OCI-LY1 (cell line): ENCODE results near the gene KBTBD12.

Experiments
- H2AFZ ChIP-seq: fragments of 200-600 bp; sonication (generic), shearing (Covaris generic); 2 replicates; pipeline ENCODE4 v1.6.0; 2014; ENCODE audit warnings: antibody characterized with exemption, mild to moderate bottlenecking, low read length
- H3F3A ChIP-seq: fragments of 200-600 bp; sonication (generic), shearing (Covaris generic); 2 replicates; pipeline ENCODE4 v1.6.0; 2014; ENCODE audit warnings: mild to moderate bottlenecking, antibody characterized with exemption, low read length, moderate library complexity; ENCODE audit not compliant: insufficient read depth
- H3K27ac ChIP-seq: fragments of 200-600 bp; sonication (generic); 2 replicates; pipeline ENCODE4 v1.5.1; 2014; ENCODE audit warnings: low read length, mixed run types, mild to moderate bottlenecking, low read depth; ENCODE audit not compliant: poor library complexity, severe bottlenecking
- H3K27me3 ChIP-seq: fragments of 200-600 bp; sonication (generic); 2 replicates; pipeline ENCODE4 v1.6.0; 2014; ENCODE audit warnings: antibody characterized with exemption, mild to moderate bottlenecking, low read length, moderate library complexity; ENCODE audit not compliant: insufficient read depth
- H3K36me3 ChIP-seq: fragments of 200-600 bp; sonication (generic); 2 replicates; pipeline ENCODE4 v1.6.1; 2014; ENCODE audit warnings: mild to moderate bottlenecking, antibody characterized with exemption, low read length, moderate library complexity, mixed read lengths; ENCODE audit not compliant: insufficient read depth
- H3K4me1 ChIP-seq: fragments of 200-600 bp; sonication (generic); 2 replicates; pipeline ENCODE4 v1.5.1; 2014; ENCODE audit warnings: mild to moderate bottlenecking, low read length, moderate library complexity; ENCODE audit not compliant: insufficient read depth, severe bottlenecking
- H3K4me2 ChIP-seq: fragments of 200-600 bp; sonication (generic), shearing (Covaris generic); 2 replicates; pipeline ENCODE4 v1.6.1; 2014; ENCODE audit warnings: low read length
- H3K4me3 ChIP-seq: fragments of 200-600 bp; sonication (generic); 2 replicates; pipeline ENCODE4 v1.5.1; 2014; ENCODE audit warnings: low read length, low read depth, mild to moderate bottlenecking, mixed read lengths; ENCODE audit not compliant: poor library complexity, severe bottlenecking
- H3K79me2 ChIP-seq: fragments of 200-600 bp; shearing (Covaris generic); 2 replicates; pipeline ENCODE4 v1.6.1; 2016; ENCODE audit warnings: mixed run types, low read length, mixed read lengths; ENCODE audit not compliant: insufficient read depth
- H3K9ac ChIP-seq: fragments of 200-600 bp; sonication (generic), shearing (Covaris generic); 2 replicates; pipeline ENCODE4 v1.6.1; 2014; ENCODE audit warnings: mild to moderate bottlenecking, low read length, mixed read lengths
- H3K9me2 ChIP-seq: fragments of 200-600 bp; sonication (generic), shearing (Covaris generic); 2 replicates; pipeline ENCODE4 v1.6.1; 2014; ENCODE audit warnings: low read depth, mild to moderate bottlenecking, low read length, mixed read lengths
- H3K9me3 ChIP-seq: fragments of 200-600 bp; shearing (Covaris generic); 2 replicates; pipeline ENCODE4 v1.6.1; 2014; ENCODE audit warnings: low read length, mixed read lengths
- H4K20me1 ChIP-seq: fragments of 200-600 bp; sonication (generic), shearing (Covaris generic); 2 replicates; pipeline ENCODE4 v1.6.0; 2016; ENCODE audit warnings: mild to moderate bottlenecking, low read length; ENCODE audit not compliant: insufficient read depth
- EZH2 ChIP-seq: fragments of 200-600 bp; sonication (generic), shearing (Covaris generic); IDR thresholded peaks from 2 replicates; pipeline ENCODE4 v1.8.0; 2017; ENCODE audit warnings: borderline replicate concordance, mixed run types, mild to moderate bottlenecking, antibody characterized with exemption, low read length, moderate library complexity, mixed read lengths
- TF ChIP-seq, protein P1 (sequence below): fragments of 200-600 bp; sonication (generic), shearing (Covaris generic); IDR thresholded peaks from 2 replicates; pipeline ENCODE4 v1.5.1; 2017; ENCODE audit warnings: mild to moderate bottlenecking, antibody characterized with exemption, low read length, moderate library complexity, mixed read lengths

Gene KBTBD12

DNA sequence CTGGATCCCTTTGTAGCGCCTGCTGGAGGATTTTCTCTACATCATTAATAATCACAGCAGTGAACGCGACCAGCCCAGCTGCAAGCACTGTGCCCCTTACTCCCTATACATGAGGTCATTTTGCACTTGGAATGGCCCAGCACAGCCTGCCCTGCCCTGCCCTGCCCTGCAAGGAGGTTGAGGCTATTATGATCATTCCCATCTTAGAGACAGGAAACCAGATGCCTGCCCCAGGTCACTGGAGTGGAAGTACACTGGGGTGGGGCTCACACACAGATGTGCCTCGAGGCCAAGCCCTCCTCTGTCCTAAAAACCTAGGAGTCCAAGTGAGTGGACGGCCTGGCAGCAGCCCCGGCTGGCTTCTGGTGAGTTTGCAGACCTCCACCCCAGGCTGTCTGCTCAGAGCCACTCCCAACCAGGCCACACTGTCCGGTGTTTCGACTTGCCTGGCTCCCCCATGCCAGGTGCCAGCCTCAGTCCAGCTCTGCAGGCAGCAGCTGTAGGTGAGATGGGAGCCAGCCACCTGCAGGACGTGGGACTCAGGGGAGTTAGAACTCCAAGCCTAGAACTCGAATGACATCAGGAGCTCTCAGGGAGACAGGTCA lies 106.8 kb downstream of the KBTBD12 start:
- H3K4me2 ChIP-seq = no peak overlapping the region
- no peak overlapping the region for H2AFZ ChIP-seq
- no peak overlapping the region for H3K27ac ChIP-seq
- H3K27me3 ChIP-seq = no peaks in the 10 kb centered on the region
- TF ChIP-seq EZH2 = no peak
- TF ChIP-seq, protein P1, sequence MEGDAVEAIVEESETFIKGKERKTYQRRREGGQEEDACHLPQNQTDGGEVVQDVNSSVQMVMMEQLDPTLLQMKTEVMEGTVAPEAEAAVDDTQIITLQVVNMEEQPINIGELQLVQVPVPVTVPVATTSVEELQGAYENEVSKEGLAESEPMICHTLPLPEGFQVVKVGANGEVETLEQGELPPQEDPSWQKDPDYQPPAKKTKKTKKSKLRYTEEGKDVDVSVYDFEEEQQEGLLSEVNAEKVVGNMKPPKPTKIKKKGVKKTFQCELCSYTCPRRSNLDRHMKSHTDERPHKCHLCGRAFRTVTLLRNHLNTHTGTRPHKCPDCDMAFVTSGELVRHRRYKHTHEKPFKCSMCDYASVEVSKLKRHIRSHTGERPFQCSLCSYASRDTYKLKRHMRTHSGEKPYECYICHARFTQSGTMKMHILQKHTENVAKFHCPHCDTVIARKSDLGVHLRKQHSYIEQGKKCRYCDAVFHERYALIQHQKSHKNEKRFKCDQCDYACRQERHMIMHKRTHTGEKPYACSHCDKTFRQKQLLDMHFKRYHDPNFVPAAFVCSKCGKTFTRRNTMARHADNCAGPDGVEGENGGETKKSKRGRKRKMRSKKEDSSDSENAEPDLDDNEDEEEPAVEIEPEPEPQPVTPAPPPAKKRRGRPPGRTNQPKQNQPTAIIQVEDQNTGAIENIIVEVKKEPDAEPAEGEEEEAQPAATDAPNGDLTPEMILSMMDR = no peak
- no peak overlapping the region for H3K9ac ChIP-seq
- H3F3A ChIP-seq = no peaks in the 10 kb centered on the region
- H3K9me2 ChIP-seq = no peaks in the 10 kb centered on the region
- no peaks in the 10 kb centered on the region for H3K36me3 ChIP-seq
- no peak overlapping the region for H3K4me3 ChIP-seq
- no peaks in the 10 kb centered on the region for H3K9me3 ChIP-seq
- no peaks in the 10 kb centered on the region for H3K79me2 ChIP-seq
- no peaks in the 10 kb centered on the region for H4K20me1 ChIP-seq
- no peaks in the 10 kb centered on the region for H3K4me1 ChIP-seq

DNA sequence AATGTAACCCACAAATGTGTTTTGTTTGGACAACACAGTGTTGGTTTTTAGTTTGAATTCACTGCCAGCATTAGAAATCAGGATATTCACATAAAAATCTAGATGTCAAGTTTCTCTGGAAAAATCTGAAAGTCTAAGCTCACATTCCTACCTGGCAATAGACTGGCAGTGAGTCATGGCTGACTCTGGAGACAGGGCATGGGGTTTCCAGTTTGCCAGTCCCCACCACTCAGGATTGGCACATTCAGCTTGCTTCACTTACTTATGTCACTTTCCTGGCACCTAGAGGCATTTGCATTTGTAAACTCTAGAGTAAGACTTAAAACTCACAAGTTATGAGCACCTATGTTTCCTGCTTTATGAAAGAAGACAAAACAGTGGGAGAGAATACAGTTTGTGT lies 118.1 kb downstream of the KBTBD12 start:
- Histone ChIP-seq H3K27ac (no peak overlapping the region), H3K4me3 (no peak overlapping the region), H3K9ac (no peak overlapping the region), H3K4me2 (no peak overlapping the region), H3K27me3 (no peaks in the 10 kb centered on the region), H3K9me3 (no peaks in the 10 kb centered on the region), H3K36me3 (no peaks in the 10 kb centered on the region), H3K79me2 (no peaks in the 10 kb centered on the region), H4K20me1 (no peaks in the 10 kb centered on the region), H3K4me1 (no peaks in the 10 kb centered on the region), H3K9me2 (no peaks in the 10 kb centered on the region), H3F3A (no peaks in the 10 kb centered on the region), H2AFZ (no peak overlapping the region)
- TF ChIP-seq, protein P1 = no peak
- TF ChIP-seq EZH2 = no peak

DNA sequence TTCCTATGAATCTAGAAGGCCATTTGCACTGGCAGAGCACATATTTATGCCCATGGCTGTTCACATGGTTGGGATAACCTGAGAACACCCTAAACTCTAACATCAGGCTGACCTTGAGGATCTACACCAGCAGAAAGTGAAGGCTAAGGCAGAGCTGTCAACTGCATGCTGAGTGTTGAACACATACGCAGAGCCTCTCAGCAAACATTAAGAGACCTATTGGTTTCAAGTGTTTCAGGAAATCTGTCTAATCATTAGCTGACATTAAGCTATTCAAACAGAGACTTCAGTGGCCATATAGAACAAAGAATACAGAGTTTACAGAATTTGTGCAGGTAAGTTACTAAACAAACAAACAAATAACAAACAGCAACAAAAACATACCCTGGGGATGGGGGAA lies 121.1 kb downstream of the KBTBD12 start:
- no peaks in the 10 kb centered on the region for H3K27me3 ChIP-seq
- no peak overlapping the region for H3K27ac ChIP-seq
- H3K9me3 ChIP-seq = no peaks in the 10 kb centered on the region
- TF ChIP-seq EZH2 = no peak
- TF ChIP-seq, protein P1 = no peak
- H3K4me1 ChIP-seq = no peaks in the 10 kb centered on the region
- H3F3A ChIP-seq = no peaks in the 10 kb centered on the region
- H3K9me2 ChIP-seq = no peaks in the 10 kb centered on the region
- no peak overlapping the region for H3K4me3 ChIP-seq
- no peak overlapping the region for H2AFZ ChIP-seq
- H3K36me3 ChIP-seq = no peaks in the 10 kb centered on the region
- no peaks in the 10 kb centered on the region for H3K79me2 ChIP-seq
- no peaks in the 10 kb centered on the region for H4K20me1 ChIP-seq
- no peak overlapping the region for H3K4me2 ChIP-seq
- no peak overlapping the region for H3K9ac ChIP-seq
